HS-27A (cell line): ENCODE measurements around the gene SLC41A2.

Experiments
- DNase-seq: peaks from one replicate; pipeline ENCODE4 v3.0.0-alpha.2; 2012; ENCODE audit warnings: low read depth, missing footprints

The SLC41A2 gene

DNA sequence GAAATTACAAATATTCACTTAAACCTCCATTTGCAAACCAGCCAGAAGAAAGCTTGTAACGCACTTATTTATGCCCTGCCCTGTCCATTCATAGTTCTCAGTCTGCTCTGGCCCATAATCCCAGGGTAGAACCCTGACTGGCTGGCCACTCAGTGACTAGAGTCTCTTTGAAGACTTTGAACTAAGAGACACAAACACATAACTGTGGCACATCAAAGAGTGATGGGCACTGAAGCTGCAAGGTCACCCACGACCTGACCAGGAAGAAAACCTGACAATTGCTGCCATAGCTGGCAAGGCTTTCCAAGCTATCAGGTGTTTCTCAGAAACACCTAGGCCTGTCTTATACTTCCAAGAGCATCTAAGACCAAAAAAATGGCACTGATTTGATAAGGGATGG lies 28.7 kb downstream of the SLC41A2 start:
- no peak for DNase-seq

DNA sequence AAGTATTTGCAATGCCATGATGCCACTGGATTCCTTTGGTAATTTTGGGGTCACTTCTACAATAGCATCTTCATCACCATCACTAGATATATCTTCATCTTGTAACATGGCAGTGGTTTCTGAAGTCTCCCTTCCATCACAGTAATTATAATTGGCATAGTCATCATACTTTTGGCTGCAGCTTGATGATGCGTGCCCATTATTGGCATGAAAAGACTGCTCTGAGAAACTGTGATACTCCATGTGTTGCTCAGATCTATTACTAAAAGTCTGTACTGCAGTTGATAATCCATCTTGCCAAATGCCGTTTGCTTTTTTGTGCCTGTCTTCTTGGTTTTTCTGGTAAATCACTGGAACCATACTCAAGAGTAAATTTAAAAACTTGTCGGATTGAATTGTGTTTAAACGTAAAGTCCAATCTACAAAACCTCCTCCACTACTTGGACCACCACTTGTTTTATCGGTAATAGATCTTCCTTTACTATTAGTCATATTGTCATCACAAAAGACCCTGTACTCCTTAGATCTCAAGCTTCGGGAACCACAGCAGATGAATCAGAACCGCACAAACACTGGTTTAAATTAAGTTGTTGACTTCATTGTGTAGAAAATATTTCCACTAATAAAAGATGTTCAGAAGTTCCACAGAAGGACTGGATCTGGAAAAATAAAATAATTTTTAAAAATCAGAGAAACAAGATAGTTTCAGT lies 29.9 kb downstream of the SLC41A2 start:
- no peak for DNase-seq

DNA sequence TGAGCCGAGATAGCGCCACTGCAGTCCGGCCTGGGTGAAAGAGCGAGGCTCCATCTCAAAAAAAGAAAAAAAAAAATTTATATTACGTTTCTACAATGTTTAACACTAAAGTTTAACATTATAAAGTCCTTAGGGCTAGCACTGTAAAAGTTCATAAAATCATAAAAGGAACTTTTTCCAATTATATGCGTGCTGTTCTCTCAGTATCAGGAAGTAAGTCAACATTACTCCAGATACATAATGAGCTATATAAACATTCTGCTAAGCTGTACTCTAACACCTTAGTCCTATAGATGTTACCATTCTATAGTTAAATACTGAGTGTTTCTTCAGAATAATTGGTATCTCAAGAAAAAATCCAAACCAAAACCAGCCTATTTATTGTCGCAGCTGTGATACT lies 32.6 kb downstream of the SLC41A2 start:
- no peak for DNase-seq

DNA sequence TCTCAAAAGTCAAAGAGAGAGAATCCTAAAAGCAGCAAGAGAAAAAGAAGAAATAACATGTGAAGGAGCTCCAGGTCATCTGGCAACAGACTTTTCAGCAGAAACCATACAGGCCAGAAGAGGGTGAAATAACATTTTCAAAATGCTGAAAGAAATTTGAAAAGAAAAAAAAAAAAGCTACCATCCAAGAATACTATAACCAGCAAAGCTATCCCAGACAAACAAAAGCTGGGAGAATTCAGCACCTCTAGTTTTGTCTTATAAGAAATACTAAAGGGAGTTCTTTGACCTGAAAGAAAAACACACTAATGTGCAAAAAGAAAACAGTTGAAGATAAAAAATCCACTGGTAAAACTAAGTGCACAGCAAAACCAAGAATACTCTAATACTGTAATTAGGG lies 36.8 kb downstream of the SLC41A2 start:
- DNase-seq, result no peak

DNA sequence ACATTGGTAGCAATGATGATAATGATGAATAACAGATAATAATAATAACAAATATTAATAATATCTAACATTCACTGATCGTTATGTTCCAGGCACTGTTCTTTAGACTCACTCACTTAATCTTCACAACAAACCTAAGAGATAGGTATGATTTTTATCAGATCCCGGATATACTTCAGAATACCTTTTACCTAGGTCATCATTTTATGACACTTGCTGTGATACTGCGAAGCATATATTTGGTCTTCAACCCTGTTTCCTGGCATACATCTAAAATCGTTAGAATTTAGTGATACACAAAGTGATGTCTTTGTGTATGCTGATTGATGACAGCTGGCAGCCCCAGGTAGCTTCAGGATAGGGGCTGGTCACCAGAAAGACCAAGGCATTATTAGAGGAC lies 46.1 kb downstream of the SLC41A2 start:
- no peak for DNase-seq

DNA sequence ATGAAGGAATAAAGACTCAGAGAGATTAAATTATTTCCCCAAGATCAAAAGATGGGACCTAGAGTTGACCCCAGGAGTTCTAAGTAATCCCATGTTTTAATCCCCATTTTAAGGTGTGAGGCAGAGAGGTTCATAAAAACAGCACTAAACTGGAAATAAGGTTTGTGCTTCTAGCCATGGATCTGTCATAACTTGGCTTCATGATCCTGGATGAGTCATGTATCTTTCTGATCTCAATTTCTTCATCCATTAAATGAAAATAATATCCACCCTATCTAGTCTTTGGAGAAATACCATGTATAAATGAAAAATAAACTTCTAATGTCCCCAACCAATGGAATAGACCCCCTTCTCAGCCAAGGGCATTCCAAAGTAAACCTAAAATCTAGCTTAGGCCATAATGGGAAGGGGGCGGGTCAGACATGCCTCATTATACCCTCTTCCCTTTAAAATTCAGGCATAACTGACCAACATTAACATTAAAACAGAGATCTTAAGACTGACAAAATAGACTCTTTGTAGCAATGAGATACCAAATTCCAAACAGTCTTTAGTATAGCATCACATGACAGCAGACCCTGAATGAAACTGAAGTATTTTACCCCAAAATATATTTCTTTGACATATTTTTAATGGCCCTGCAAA lies 47.8 kb downstream of the SLC41A2 start:
- DNase-seq, result no peak

DNA sequence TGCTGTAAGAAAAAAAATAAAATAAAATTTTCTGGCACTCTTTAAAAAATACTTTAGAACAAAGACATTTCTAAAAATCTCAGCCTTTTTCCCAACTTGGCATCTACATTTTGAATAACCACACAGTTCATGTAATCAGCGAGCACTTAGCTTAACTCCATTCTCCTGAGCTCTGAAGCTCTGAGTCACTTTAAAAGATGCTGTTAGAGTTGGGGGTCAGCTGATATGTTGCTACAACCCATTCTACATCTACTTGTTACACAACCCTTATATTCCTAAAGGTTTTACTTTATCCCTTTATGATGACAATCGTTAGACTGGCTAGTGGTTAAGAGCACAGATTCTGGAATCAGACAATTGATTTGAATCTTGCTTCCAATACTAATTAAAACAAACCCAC lies 48.3 kb downstream of the SLC41A2 start:
- no peak for DNase-seq
